IPS-NIHi11 (cell line): ENCODE data around the gene TMSB10.
"Not testable (repeated sequence)": the region's sequence is repeated elsewhere in the genome, so short reads cannot be mapped to it uniquely, and the experiment has no call there.

Source experiments
- DNase-seq: peaks from one replicate; pipeline ENCODE4 v3.0.0; 2012; ENCODE audit warnings: mixed read lengths, low spot score

Gene TMSB10

DNA sequence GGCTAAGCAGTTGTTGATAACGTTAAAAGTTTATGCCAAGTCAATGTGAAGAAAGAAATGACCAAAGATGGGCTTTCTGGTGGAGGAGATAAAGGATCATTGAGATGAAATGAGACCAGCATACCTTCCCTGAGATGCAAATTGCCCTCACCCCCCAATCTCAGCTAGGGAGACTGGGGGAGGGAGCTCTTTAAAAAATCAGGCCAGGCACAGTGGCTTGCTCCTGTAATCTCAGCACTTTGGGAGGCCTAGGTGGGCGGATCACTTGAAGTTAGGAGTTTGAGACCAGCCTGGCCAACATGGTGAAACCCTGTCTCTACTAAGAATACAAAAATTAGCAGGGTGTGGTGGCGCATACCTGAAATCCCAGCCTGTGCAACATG lies 34.6 kb downstream of the TMSB10 start:
- DNase-seq: no peak

- no peak for DNase-seq
Observed at GRCh38 chr2:84940831-84941412, 35.5 kb downstream of the TMSB10 start.

- no peak for DNase-seq
Observed at GRCh38 chr2:84942166-84942565, 36.7 kb downstream of the TMSB10 start.

DNA sequence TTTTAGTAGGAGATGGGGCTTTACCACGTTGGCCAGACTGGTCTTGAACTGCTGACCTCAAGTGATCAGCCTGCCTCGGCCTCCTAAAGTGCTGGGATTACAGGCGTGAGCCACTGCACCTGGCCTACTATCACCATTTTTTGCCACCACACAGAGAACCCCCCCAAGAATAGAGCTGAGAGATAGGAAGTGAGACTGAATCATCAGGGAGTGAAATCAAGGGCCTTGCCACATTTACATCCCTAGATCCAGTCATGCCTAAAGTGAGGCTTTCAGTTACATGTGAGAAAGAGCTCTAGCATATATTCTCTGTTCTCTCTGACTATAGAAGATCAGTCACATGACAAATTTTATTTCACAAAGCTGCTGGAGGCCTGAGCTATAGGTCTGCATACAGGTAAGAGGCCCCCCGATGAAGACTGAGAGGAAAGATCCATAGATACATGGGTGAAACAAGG lies 37.5 kb downstream of the TMSB10 start:
- DNase-seq: no peak

- DNase-seq: no peak
Observed at GRCh38 chr2:84944295-84944909, 38.9 kb downstream of the TMSB10 start.

- DNase-seq: not testable (repeated sequence)
Observed at GRCh38 chr2:84945838-84946203, 40.4 kb downstream of the TMSB10 start.

DNA sequence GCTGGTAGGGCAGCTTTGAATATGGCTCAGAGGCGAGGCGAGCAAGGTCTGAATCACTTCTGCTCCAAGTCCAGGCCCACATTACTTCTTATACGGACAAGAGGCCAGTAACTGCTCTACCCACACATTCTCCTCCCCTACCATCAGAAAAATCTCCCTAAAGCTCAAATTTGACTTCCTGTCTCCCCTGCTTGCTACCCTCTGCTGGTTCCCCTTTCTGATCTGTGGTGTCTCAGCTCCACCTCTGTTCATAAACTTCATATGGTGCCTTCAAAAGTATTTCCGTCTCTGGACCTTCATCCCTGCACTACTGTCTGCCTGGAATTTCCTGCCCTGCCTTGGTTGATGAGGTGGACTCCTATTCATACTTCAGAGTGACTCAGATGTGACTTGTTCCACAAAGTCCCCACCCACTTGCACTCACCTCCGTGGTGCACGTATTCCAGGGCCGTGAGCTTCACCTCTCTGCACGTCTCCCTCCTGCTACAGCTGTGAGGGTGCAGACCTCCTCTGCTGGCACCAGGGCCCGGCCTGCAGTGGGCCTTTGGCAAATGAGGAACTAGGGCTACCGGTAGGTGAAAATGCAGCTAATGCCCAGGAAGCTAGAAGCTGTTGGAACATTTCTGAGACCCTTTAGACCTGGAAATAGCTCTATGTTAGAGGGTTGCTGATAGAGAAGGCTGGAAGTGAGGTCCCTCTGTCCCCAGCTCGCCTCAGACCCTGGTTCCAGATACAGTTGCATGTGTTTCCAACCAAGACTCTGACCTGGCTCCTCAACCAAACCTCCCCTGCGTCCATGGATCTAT lies 41.0 kb downstream of the TMSB10 start:
- DNase-seq: no peak

DNA sequence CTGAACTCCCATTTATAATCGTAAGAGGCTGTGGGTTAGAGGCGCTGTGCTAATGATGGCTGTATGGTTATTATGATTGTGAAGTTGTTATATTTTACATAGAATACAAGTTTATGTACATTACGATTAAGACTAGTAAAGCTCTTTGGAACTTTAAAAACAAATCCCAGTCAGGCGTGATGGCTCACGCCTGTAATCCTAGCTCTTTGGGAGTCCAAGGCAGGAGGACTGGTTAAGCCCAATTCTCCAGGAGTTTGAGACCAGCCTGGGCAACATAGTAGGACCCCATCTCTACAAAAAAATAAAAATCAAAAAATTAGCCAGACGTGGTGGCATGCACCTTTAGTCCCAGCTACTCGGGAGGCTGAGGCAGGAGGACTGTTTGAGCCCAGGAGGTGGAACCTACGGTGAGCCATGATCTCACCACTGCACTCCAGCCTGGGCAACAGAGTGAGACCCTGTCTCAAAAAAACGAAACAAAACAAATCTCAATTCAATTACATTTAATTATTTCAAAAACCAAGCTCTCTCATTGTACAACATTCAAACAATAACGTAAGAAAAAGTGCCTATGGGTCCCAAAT lies 41.6 kb downstream of the TMSB10 start:
- no peak for DNase-seq

- DNase-seq: no peak
Observed at GRCh38 chr2:84953535-84953934, 48.1 kb downstream of the TMSB10 start.

DNA sequence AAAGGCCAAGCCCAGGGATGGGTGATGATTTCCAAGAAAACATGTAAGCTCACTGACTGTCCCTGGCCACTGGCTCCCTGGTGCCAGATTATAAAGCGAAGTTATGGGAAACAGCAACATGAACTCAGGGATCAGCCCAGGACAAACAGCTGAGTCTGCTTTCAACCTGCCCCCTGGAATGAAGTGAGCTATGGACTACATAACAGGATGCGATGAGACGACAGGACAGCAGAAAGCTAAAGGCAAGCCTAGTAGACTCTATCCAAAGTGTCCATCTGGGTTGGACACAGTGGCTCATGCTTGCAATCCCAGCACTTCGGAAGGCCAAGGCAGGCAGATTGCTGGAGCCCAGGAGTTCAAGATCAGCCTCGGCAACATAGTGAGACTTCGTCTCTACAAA lies 48.9 kb downstream of the TMSB10 start:
- no peak for DNase-seq
